GM12892 (cell line): ENCODE data around the gene PCSK5.

Experiments used
- POLR2A ChIP-seq: IDR thresholded peaks from 2 replicates; pipeline ENCODE4 v1.6.1; 2011; ENCODE audit warnings: low read depth, low read length, control low read depth
- POLR2AphosphoS5 ChIP-seq: IDR thresholded peaks from 2 replicates; pipeline ENCODE4 v1.6.1; 2011; ENCODE audit warnings: low read depth, low read length, control low read depth
- TAF1 ChIP-seq: IDR thresholded peaks from 2 replicates; pipeline ENCODE4 v1.6.1; 2011; ENCODE audit warnings: low read depth, mild to moderate bottlenecking, control low read depth, low read length, borderline replicate concordance

- TF ChIP-seq POLR2A (no peak), POLR2AphosphoS5 (no peak), TAF1 (no peak)
Observed at GRCh38 chr9:76333964-76334363, 443.5 kb downstream of the PCSK5 start.
